Heart left ventricle (tissue), 16 donors: ENCODE measurements around the gene UVRAG. TPM values are rescaled to one million over a fixed set of nuclear protein-coding genes. Genes with fewer than 3 reads are reported as not detected.
A peak's percentile ranks its signal among the peaks of the same experiment; 100 is the strongest.

Source experiments
- ATAC-seq, 4 donors: fragments of 200-7000 bp; cut with Tn5 transposase; one replicate each; pipeline ENCODE4 v1.9.1; 2020 to 2022; ENCODE audit warnings: moderate library complexity in 4 of 4, mild to moderate bottlenecking in 3 of 4, moderate number of reproducible peaks in 1 of 4
- DNase-seq, 5 donors: peaks; one replicate each; pipeline ENCODE4 v3.0.0-alpha.2; 2020
- H3K27ac ChIP-seq, 12 donors: fragments of 200-600 bp; sonication (generic) in 4 of 12; one replicate each; pipeline versions ENCODE4 v1.5.0 to v1.8.0; 2016 to 2022; ENCODE audit warnings: mild to moderate bottlenecking in 2 of 12
- H3K27me3 ChIP-seq, 9 donors: fragments of 200-600 bp; sonication (generic) in 2 of 9; one replicate each; pipeline versions ENCODE4 v1.5.1 to v1.8.0; 2016 to 2022; ENCODE audit warnings: mild to moderate bottlenecking in 3 of 9
- H3K36me3 ChIP-seq, 9 donors: fragments of 200-600 bp; sonication (generic) in 2 of 9; one replicate each; pipeline versions ENCODE4 v1.5.0 to v1.8.0; 2018 to 2022; ENCODE audit warnings: mild to moderate bottlenecking in 2 of 9
- H3K4me1 ChIP-seq, 12 donors: fragments of 200-600 bp; sonication (generic) in 4 of 12; one replicate each; pipeline versions ENCODE4 v1.5.0 to v1.8.0; 2016 to 2022; ENCODE audit warnings: mild to moderate bottlenecking in 3 of 12
- H3K4me3 ChIP-seq, 12 donors: fragments of 200-600 bp; sonication (generic) in 4 of 12; one replicate each; pipeline versions ENCODE4 v1.5.0 to v1.8.0; 2017 to 2022; ENCODE audit warnings: mild to moderate bottlenecking in 9 of 12, moderate library complexity in 4 of 12
- H3K9me3 ChIP-seq, 12 donors: fragments of 200-600 bp; sonication (generic) in 4 of 12; one replicate each; pipeline versions ENCODE4 v1.5.0 to v1.8.0; 2016 to 2022; ENCODE audit warnings: mild to moderate bottlenecking in 1 of 12
- CTCF ChIP-seq, 12 donors: fragments of 200-600 bp; sonication (generic) in 4 of 12; IDR thresholded peaks; one replicate each; pipeline versions ENCODE4 v1.5.0 to v1.8.0; 2018 to 2022; ENCODE audit warnings: antibody characterized with exemption in 12 of 12, mild to moderate bottlenecking in 5 of 12
- POLR2A ChIP-seq, 2 donors: fragments of 450-650 bp; IDR thresholded peaks; one replicate each; pipeline ENCODE4 v1.6.1; 2017; ENCODE audit warnings: antibody characterized with exemption in 2 of 2, mild to moderate bottlenecking in 2 of 2, moderate library complexity in 2 of 2
- WGBS, 4 donors: extraction: QIAGEN DNeasy Blood & Tissue Kit in 2 of 4; methylation state at CpG; one replicate each; pipeline versions ENCODE4 v1.1.5 to v1.1.7; 2013 to 2018; 5-methylcytosine and 5-hydroxymethylcytosine counted together
- intact Hi-C, 10 donors: fragments of 100-400 bp; cut with DNase I; formaldehyde crosslinking; loops; one replicate each; pipeline versions ENCODE4 v1.11.1 to v1.14.2; 2022
- polyA plus RNA-seq, 2 donors: library from polyadenylated mRNA; stranded (reverse); fragments of 200-250 nt; gene quantifications; one replicate each; pipeline ENCODE4 v1.2.3, GENCODE V29; 2013
- total RNA-seq, 9 donors: library from RNA; depleted of rRNA in 2 of 9; stranded (reverse); fragments of >200 nt in 2 of 9; fragmentation: NEBNext Ultra II Directional in 3 of 9; extraction: Animal tissue kit (Norgen Biotek cat#: 25700) in 3 of 9; gene quantifications; one replicate each; pipeline versions ENCODE4 v1.1.0 to v1.2.4, GENCODE V29; 2016 to 2023
- donor health status: ischemic (EF 13 %, LVEDD 7.1; RV severe dilation, severe dysfunction).
- donor health status: healthy with polysubstance abuse.
- donor health status: DM: no; HTN: yes; CAD: no.
- donor health status: DM: no; HTN: no; CAD: no.
- donor health status: ischemic (EF 25% LVEDD 6.9; RV normal size, moderate dysfunction).
- donor health status: ischemic (EF 25% LVEDD 5.7; RV mildly dilated, moderate dysfunction).
- donor health status: healthy.
- donor health status: DM: yes; HTN: yes; CAD: no.
- donor health status: ischemic (EF 35%, LVEDD 5.7; RV mildly dilated, moderate dysfunction).
- donor health status: nonischemic (EF 11% LVEDD 7.7; RV severe dilation, severe dysfunction).
- donor health status: DM: yes; HTN: yes; CAD: no.
- donor health status: PGD.
- donor health status: ischemic (EF 29% LVEDD 5.4; RV normal size, mild dysfunction).
- donor health status: nonischemic (EF 23%, LVEDD 6.1; RV moderate dilation, normal function).

The UVRAG gene
- total and polyA plus RNA-seq, 11 donors = 4.5 to 22.6 (median 15.0) TPM

- H3K27me3 ChIP-seq = no peaks in the 10 kb centered on the region
- no peak overlapping the region for H3K27ac ChIP-seq
- H3K9me3 ChIP-seq = no peaks in the 10 kb centered on the region
- DNase-seq (no peak), ATAC-seq (peak; percentile 51 to 85 (median 62))
- no peak overlapping the region for H3K4me3 ChIP-seq
- intact Hi-C loops = loop anchor here in 2 of 10 donors (5.0 to 10.0 kb wide), 2 partner anchors 125 to 203 kb away; no protein-coding TSS in a partner anchor
- H3K36me3 ChIP-seq = no peaks in the 10 kb centered on the region
- peaks cover 0 to 23% (median 4%) of the 10 kb centered on the region in 12 donors for H3K4me1 ChIP-seq
- 48 to 67% (median 54%) methylated on average over 2 of the region's 2 CpGs for WGBS, 4 donors
- TF ChIP-seq POLR2A (IDR thresholded peaks at IDR 0.05) (no peak), CTCF (IDR thresholded peaks at IDR 0.05) (no peak)
Observed at GRCh38 chr11:75919525-75919924, 104.5 kb downstream of the UVRAG start.

DNA sequence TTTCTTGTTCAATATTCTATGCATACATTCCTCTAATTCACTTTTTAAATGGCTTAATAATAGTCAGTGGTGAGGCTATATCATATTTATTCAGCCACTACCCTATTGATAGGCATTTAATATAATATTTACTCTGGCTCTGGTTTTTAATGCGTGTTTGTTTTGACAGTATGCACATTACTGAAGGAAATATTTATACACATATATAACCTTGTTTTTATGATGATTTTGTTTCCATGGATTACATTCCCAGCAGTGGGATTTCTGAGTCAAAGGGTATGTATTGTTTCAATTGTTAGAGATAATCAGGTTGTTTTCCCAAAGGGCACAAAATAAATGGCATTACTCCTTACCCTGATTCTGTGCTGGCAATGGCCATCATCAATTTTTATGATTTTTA lies 105.8 kb downstream of the UVRAG start:
- intact Hi-C loops = no loop called here
- no peaks in the 10 kb centered on the region for H3K27me3 ChIP-seq
- H3K4me1 ChIP-seq = peaks cover 0 to 36% (median 15%) of the 10 kb centered on the region in 12 donors
- H3K9me3 ChIP-seq = no peaks in the 10 kb centered on the region
- H3K27ac ChIP-seq = no peak overlapping the region
- no peak for DNase-seq
- TF ChIP-seq CTCF (IDR thresholded peaks at IDR 0.05) (no peak), POLR2A (IDR thresholded peaks at IDR 0.05) (no peak)
- no peak for ATAC-seq
- 73 to 87% (median 82%) methylated on average over 1 of the region's 1 CpG for WGBS, 4 donors
- H3K36me3 ChIP-seq = no peaks in the 10 kb centered on the region
- no peak overlapping the region for H3K4me3 ChIP-seq

GRCh38 chr11:75921808-75922207 lies 106.8 kb downstream of the UVRAG start:
- TF ChIP-seq POLR2A (IDR thresholded peaks at IDR 0.05) (no peak), CTCF (IDR thresholded peaks at IDR 0.05) (no peak)
- H3K27ac ChIP-seq = no peak overlapping the region
- H3K4me3 ChIP-seq = no peak overlapping the region
- H3K4me1 ChIP-seq = peaks cover 0 to 46% (median 22%) of the 10 kb centered on the region in 12 donors
- DNase-seq (no peak), ATAC-seq (no peak)
- no peaks in the 10 kb centered on the region for H3K9me3 ChIP-seq
- no peaks in the 10 kb centered on the region for H3K36me3 ChIP-seq
- no peaks in the 10 kb centered on the region for H3K27me3 ChIP-seq
- intact Hi-C loops = no loop called here
- WGBS, 4 donors = 78 to 90% (median 85%) methylated on average over 3 of the region's 3 CpGs

GRCh38 chr11:75924966-75925784 lies 110.2 kb downstream of the UVRAG start:
- H3K4me1 ChIP-seq = peaks cover 0 to 37% (median 20%) of the 10 kb centered on the region in 12 donors
- no peak overlapping the region for H3K4me3 ChIP-seq
- intact Hi-C loops = no loop called here
- no peaks in the 10 kb centered on the region for H3K9me3 ChIP-seq
- DNase-seq (peak in 2 of 5 donors; percentile 19 to 27), ATAC-seq (peak in 3 of 4 donors; percentile 52 to 77 (median 58))
- no peaks in the 10 kb centered on the region for H3K36me3 ChIP-seq
- no peak for TF ChIP-seq CTCF (IDR thresholded peaks at IDR 0.05)
- no peaks in the 10 kb centered on the region for H3K27me3 ChIP-seq
- WGBS, 4 donors = 33 to 57% (median 40%) methylated on average over 6 of the region's 6 CpGs
- H3K27ac ChIP-seq = peak overlapping the region in 2 of 12 donors; percentile 11 to 16
